CD4-positive, alpha-beta T cell treated with Interleukin-4 for 4 hours (primary cell): Measurements from ENCODE around the gene PRR15.

Experiments used
- DNase-seq: peaks from one replicate; pipeline ENCODE4 v3.0.0-alpha.2; 2020

The PRR15 gene

DNA sequence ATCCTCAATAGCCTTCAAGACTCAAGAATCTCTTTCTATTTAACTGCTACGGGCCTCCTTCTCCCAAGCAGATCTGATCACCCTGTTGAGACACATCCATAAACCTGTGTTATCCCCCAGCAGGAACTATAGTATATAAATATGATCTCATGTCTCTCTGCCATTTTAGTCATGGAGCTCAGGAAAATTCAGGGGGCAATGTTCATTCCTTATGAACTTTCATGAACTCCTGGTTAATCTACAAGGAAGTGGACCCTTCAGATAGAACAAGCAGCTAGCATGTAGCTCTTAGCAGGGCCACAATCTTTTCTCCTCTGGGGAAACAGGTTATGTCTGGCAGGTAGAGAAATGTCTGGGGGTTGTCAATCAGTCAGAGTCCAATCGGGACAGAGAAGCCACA lies 8.9 kb downstream of the PRR15 start:
- DNase-seq = no peak

DNA sequence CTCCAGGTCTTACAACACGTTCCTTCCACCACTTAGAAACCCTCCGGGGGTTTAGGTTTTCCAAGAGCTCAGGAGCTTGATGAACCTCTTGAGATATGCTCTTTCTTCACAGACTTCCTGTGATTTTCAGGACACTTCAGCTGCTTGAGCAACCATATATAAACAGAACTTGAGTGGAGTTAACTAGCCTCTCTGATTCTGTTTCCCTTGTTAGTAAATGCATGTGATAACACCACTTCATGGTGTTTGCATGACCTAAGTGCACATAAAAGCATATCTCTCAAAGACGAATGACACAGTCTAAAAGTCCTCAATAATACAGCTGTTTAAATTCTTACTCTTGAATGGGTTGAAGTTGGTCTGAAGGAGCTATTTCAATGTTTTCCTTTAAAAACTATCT lies 9.9 kb downstream of the PRR15 start:
- DNase-seq = no peak

DNA sequence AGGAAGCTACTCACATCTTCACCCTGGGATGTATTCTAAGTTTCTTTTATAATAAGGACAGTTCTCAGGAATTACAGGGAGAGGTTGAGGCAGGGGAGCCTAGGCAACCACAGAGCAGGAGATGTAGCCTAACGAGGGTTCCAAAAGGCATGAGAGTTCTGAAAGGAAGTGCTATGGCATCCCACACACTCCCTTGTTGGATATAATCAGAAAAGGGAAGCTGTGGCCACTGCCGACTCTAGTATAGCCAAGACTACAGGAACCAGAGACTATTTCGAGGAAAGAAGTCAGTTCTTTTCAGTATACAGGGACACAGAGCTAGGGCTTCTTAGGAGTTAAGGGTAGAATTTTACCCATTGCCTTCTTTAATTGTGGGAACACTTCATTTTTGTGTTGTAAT lies 11.0 kb downstream of the PRR15 start:
- no peak for DNase-seq

DNA sequence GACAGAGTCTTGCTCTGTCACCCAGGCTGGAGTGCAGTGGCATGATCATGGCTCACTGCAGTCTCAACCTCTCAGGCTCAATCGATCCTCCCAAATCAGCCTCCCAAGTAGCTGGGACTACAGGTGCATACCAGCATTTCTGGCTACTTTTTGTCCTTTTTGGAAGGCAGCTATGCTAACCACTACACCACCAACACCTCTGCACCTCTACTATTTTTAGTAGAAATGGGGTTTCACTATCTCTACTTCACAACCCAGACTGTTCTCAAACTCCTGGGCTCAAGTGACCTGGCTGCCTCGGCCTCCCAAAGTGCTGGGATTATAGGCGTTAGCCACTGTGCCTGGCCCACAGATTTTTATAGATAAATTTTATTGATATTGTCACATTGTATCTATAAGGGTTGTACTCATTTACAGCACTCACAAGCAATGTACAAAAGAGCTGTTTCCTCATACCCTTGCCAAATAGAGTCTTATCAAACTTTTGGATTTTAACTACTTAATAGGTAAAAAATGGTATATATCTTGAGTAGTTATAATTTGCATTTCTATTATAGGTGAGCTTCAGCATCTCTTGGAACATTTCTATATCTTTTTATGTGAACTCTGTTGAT lies 23.7 kb downstream of the PRR15 start:
- DNase-seq = no peak

DNA sequence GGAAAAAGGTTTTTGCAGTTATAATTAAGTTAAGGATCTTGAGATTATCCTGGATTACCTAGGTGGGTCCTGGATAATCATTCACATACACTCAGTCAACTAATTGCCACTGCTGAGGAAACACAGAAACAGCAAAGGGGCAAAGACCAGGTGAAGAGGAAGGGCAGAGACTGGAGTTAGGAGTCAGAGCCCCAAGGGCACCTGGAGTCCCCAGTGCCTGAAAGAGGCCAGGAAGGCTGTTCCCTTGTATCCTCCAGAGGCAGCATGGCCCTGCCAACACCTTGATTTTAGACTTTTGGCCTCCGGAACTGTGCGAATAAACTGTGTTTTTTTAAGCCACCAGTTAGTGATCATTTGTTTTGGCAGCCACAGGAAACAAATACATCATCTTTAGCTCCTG lies 24.6 kb downstream of the PRR15 start:
- DNase-seq = no peak

DNA sequence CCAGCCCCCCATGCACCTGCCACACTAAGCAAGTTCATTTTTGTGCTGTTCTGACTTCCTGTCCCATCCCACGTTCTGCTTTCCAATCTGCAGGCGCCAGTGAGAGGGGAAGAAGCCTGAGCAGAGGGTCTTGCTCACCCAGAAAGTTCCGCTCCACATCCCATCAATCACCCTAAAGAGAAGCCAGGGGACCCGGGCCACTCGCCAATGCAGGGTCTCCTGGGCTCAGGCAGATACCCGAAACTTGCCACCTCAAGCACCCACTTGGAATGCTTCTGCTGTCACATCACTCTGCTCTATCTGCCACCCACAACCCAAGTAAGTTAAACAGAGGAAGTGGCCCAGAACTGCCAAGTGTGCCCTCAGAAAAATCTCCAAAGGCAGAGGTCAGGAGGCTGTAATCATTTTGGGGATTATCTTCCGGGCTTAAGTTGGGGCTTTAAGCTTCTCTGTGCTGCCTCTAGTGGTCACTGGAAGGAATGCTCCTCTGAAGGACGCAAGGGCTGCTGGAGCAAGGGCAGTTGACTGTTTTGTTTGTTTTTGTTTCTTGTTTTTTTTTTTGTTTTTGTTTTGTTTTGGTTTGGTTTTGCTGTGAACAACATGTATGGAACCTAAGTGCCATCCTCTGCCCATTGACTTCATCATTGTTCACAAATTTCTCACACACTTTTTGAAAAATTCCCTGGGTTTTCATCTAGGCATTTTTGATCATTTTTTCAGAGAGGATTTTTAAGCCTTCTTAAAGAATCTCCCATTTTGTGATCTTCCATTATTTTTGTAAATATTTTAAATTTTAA lies 25.5 kb downstream of the PRR15 start:
- DNase-seq = peak; percentile 47

DNA sequence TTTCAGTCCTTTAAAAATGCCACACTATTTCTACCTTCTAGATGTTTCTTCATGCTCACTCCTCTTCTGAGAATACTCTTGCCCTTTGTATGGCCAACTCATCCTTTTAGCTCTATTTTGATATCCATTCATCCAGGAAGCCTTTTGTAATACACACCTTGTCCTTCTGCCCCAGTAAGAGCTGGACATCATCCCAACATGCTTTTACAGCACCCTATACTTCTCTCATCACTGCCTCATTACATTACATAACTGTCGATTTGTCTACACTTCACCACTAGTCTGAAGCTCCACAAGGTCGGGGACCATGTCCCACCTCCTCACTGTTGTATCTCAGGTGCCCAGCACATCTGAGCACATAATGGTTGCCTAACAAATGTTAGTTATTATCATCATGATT lies 29.2 kb downstream of the PRR15 start:
- no peak for DNase-seq

DNA sequence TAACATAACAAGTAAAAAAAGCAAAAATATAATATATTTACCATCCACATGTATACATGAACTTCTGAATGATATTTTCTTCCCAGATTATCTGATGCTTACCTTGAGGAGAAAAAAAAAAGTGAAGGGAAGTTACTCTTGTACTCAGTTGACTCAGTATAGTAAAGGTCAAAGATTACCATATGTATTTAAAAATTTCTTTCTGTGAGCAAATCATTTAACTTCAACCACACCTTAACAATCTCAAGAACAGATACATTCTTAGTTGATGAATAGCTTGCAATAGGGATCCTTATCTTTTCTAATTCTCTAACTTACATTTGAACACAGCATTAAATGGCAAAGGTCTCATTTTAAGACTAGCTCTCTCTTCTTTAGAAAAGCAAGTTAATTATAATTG lies 29.8 kb downstream of the PRR15 start:
- no peak for DNase-seq

DNA sequence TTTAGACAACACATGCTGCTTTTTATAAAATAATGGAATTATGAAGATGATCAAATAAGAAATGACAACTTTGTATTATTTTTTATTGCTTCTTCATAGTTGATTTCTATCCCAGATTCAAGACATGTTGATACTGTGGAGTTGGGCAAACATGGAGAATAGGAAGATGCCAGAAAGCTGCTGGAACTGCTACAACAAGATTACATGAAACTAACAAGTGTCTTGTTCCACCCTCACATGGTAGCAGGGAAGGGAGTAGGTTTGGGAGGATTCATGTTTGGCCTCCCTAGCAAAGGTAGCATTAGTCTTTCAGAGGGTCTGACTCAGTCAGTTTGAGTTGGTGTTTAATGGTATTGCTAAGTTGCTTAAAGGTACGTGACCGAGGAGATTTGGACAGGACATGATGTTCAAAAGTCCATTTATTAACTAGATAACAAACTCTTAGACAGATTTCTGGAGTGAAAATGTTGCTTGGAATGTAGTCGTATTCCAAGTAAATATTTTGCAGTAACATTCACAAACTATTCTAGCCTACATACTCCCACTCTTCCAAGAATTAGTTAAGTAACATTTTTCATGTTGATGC lies 33.1 kb downstream of the PRR15 start:
- DNase-seq = no peak

DNA sequence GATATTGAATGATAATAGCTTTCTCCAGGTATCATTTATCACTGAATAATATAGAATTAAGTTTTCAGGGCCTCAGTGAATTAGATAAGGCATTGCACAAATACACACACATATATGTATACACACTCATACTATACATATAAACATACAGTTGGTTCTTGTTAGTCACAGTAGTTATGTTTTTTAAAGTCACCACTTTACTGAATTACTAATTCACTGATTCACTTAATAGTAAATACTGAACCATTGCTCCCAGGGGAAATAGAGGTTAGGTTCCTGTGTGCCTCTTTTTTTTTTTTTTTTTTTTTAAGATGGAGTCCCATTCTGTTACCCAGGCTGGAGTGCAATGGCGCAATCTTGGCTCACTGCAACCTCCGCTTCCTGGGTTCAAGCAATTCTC lies 33.6 kb downstream of the PRR15 start:
- no peak for DNase-seq

DNA sequence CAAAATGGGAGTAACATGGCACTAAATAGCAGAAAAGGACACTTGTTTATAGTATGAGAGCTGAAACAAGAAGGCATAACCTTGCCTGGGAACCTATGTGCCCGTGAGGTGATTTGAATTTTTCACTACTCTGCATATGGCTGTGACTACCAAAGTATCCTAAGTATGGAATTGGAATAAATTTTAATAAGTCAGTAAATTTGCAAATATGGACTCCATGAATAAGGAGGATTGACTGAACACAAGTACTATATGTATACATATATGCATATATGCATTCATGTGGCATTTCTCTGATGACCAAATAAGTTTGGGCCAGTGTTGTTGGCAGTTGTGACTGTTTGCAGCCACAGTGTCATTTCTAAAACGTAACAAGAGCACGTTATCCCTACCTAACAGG lies 34.5 kb downstream of the PRR15 start:
- DNase-seq = no peak

DNA sequence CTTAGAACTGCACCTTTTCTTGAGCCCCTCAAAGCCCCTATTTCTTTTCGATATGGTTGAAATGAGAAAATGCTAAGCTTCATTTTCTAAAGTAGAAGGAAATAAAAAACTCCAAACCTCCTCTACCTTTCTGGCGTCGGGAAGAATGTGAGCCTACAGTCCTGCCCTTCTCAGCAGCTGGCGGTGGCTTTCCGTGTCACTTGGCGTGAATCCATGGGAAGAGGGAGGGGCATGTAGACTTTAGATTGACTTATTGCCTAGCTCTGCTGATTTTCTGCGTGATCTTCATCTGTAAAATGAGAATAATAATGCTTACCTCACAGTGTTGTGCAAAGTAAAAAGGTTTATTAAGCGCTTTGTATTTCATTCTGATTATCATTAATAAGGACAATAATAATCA lies 35.0 kb downstream of the PRR15 start:
- no peak for DNase-seq

DNA sequence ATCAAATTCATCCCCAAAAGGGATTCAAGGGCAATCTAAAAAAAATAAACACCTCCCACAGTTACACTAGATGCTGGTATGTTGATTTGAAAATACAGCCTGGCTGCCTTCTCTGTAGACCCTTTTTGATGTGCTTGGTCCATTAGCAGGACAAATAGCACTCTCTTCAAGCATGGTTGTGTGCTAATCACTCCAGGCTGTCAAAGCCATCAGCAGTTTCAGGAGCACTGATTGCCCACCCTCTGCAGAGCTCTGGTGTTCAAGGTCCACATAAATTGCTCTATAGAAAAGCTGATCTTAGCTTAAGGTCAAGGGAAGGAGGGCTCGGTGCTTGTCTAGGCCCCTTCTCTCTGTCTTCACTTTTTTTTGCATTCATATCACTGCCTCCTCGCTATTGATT lies 35.4 kb downstream of the PRR15 start:
- DNase-seq = no peak

DNA sequence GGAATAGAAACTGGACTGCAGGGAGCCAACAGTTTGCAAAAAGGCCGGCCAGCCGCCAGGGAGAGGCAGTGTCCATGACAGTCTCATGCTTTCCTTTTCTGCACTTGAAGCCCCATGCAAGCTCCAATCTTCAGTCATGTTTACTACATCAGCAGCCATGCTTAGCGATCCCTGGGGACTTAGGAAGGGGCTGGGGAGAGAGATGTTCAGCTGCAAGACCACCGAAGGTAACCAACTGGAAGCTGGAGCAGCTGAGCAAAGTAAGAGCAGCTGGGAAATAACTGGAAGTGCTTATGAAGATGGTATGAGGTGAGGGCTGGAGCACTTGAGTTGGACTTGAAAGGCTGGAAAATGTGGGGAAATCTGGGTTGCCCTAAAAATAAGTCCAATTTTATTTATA lies 37.0 kb downstream of the PRR15 start:
- no peak for DNase-seq

DNA sequence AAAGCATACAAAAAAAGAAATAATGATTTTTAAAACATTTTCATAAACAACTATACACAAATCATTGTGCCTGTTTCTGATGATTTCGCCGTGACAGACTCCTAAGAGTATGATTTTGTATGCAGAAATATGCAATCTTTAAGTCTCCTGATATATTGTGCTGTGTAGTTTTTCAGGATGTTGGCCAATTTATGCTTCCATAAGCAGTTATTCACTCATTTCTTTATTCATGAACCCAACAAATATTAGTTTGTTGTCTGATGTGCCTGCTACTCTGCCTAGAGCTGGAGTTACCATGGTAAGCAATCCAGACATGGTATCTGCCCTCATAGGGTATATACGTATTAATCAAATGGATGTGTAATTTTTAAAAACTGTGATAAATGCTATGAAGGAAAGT lies 40.4 kb downstream of the PRR15 start:
- no peak for DNase-seq

DNA sequence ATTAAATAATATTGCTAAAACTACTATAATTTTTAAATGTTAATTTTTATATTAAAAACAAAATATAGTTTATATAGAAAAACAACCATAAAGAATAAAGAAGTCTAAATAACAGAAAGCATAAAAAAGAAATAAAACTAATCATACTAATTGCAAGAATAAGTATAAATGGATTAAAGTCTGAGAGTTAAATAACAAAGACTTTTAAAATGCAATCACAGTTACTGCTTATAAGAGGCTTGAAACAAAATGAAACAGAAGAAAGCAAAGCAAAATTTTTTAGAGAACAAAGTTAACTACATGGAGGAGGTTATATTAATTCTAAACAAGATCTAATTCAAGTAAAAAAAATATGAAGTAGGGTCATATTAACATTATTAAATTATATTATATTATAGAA lies 41.1 kb downstream of the PRR15 start:
- DNase-seq = no peak

DNA sequence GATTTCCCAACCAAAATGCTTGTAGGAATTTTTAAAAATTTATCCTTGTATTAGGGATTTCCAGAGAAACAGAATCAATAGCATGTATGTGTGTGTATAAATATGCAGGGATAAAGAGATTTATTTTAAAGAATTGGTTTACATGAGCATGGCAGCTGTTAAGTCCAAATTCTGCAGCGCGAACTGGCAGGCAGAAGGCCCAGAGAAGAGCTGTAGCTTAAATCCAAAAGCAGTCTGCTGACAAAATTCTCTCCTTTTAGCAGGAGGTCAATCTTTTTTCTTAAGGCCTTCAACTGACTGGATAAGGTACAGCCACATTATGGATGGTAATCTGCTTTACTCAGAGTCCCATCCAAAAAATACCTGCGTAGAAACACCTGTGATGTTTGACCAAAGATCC lies 42.0 kb downstream of the PRR15 start:
- no peak for DNase-seq

DNA sequence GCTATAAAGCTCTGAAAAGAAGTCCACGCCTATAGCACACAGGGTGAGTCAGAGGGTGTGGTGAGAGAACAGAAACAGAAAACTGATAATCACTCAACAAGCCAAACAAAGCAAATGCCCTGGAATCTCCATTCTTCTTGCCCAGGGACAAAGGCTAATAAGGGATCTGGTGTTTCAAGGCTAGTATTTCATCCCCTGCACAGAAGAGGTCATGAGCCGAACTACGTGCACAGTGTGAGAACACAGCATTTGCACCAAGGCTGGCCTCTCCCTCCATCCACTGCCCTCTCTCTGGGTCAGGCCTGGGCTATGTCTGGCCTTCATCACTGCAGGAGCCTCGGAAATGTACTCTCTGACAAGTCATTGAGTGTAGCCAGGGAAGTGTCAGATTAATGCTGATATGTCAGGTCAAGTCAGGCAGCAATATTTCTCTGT lies 42.7 kb downstream of the PRR15 start:
- no peak for DNase-seq

DNA sequence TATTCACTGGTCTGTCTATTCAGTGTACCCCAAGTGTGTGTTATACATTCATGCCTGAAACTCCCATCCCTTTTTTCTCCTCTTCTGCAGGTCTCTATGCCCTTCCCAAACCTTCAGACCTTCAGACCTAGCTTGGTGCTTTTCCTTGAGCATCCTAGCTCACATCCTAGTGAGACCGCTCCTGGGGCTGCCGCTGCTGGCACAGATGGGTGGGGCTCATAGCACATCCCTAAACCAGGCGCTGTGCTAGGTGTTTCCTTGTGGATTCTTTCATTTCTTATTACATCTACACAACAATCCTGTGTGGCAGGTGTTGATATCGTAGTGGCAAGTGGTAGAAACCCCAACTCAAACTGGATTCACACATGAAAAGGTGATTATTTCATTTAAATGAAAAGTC lies 43.2 kb downstream of the PRR15 start:
- no peak for DNase-seq

DNA sequence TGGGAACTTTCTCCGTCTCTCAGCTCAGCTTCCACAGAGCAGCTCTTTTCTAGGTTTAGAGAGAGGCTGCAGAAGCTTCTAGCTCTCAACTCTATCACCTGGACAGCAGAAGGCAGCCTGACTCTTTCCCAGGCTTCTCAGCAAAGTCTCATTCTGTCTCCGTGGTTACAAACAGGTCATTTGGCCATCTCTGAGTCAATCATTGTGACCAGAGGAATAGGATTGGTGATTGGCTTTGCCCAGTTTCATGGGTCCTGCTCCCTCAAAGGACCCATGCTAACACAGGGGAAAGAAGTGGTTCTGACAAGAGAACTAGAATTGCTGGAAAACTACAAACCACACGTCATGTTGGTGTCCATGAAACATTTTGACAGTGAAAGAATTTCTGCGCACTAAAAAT lies 43.6 kb downstream of the PRR15 start:
- DNase-seq = no peak

DNA sequence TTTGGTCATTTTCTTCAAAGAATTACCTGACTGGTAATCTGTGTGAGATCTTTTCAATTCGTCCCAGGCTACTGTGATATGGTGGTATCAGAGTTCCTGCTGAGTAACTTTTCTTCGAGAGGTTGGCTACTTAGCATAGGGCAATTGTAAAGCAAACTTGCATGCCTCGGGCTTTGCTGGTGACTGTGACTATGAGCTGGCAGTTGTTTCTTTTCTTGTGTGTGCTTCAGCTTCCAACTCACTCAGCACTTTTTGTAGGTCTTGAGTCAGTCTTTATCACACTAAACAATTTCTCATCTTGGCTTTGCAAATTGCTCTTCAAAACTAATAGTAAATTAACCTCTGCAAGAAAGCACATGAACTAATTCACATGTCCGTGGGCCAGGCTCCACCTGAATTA lies 44.3 kb downstream of the PRR15 start:
- no peak for DNase-seq

DNA sequence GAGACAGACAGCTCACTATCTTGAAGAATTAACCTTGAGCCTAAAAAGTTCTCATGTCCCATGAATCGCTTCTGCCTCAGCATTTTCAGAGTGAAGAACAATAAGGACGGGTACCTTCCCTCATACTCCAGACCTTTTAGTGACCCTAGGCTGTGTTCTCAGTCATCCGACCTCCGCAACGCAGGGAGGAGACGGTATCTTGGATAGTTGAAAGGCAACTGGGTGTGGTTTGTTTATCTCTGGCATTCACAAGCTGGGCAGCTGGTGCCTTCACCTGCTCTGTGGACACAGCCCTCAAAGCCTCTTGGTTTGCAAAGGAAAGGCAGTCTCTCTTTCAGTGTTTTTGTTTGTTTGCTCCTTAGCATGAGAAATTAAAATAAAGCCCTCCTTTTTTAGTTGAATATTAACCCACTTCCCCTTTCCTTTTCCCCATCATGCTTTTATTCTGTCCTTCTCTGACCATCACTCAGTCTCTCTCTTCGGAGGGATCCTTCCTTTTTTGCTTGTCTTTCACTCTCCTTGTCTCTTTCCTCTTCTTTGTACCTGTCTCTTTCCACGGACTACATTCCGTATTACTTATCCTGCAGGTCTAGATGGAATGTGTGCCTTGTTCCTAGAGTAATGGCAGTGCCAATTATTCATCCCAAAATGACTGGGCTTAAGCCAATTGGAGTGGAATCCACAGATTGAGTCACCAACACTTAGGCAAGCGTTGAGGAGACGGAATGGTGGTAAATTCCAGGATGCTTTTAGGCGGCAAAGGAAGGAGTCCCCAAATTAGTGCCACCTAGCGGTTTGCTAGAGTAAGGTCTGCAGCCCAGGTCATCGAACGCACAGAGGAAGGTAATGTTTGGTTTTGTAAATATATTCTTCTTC lies 45.8 kb downstream of the PRR15 start:
- no peak for DNase-seq

DNA sequence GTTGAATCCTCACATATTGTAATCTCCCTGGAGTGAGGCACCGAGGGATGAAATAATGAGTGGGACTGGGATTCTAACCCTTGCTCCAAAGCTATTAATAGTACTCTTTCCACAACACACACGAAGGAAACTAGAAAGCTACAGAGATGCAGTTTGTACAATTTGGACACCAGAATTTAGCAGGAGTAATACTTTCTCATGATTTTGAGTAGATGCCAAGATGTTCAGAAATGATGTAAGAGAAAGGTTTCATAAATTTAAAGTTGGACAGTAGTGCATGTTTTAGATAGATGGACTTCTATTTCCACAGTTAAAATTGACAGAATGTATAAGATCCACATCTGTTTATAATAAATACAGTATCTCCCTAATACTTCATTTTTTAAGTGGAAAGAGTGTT lies 46.5 kb downstream of the PRR15 start:
- DNase-seq = no peak
